Uterus (tissue), 2 donors: ENCODE data around the gene AHNAK.

Experiments used
- POLR2A ChIP-seq, 2 donors: fragments of 450-650 bp; IDR thresholded peaks; one replicate each; pipeline ENCODE4 v1.6.1; 2016; ENCODE audit warnings: antibody characterized with exemption in 2 of 2, mild to moderate bottlenecking in 1 of 2, moderate library complexity in 1 of 2
- TF ChIP-seq, protein P1 (sequence below), 4 experiments: fragments of 200-600 bp in 2 of 4; fragments of 450-650 bp in 2 of 4; sonication (generic) in 2 of 4; IDR thresholded peaks; one replicate each; pipeline ENCODE4 v1.5.1; 2016 to 2019; ENCODE audit warnings: antibody characterized with exemption in 4 of 4, mild to moderate bottlenecking in 2 of 4, moderate library complexity in 1 of 4

GRCh38 chr11:62430425-62430824, 116.2 kb downstream of the AHNAK start:
- TF ChIP-seq, protein P1, sequence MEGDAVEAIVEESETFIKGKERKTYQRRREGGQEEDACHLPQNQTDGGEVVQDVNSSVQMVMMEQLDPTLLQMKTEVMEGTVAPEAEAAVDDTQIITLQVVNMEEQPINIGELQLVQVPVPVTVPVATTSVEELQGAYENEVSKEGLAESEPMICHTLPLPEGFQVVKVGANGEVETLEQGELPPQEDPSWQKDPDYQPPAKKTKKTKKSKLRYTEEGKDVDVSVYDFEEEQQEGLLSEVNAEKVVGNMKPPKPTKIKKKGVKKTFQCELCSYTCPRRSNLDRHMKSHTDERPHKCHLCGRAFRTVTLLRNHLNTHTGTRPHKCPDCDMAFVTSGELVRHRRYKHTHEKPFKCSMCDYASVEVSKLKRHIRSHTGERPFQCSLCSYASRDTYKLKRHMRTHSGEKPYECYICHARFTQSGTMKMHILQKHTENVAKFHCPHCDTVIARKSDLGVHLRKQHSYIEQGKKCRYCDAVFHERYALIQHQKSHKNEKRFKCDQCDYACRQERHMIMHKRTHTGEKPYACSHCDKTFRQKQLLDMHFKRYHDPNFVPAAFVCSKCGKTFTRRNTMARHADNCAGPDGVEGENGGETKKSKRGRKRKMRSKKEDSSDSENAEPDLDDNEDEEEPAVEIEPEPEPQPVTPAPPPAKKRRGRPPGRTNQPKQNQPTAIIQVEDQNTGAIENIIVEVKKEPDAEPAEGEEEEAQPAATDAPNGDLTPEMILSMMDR (IDR thresholded peaks at IDR 0.05) = no peak
- TF ChIP-seq POLR2A (IDR thresholded peaks at IDR 0.05) = no peak
